HG02678 (cell line): ENCODE measurements around the gene PDF.
"Not testable (repeated sequence)": the region's sequence is repeated elsewhere in the genome, so short reads cannot be mapped to it uniquely, and the experiment has no call there.

Experiments
- ATAC-seq: cut with Tn5 transposase; IDR thresholded peaks from one replicate; pipeline ENCODE4 v1.9.1; 2021; ENCODE audit warnings: mild to moderate bottlenecking, moderate library complexity; ENCODE audit not compliant: unreplicated experiment

PDF gene, protein sequence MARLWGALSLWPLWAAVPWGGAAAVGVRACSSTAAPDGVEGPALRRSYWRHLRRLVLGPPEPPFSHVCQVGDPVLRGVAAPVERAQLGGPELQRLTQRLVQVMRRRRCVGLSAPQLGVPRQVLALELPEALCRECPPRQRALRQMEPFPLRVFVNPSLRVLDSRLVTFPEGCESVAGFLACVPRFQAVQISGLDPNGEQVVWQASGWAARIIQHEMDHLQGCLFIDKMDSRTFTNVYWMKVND

DNA sequence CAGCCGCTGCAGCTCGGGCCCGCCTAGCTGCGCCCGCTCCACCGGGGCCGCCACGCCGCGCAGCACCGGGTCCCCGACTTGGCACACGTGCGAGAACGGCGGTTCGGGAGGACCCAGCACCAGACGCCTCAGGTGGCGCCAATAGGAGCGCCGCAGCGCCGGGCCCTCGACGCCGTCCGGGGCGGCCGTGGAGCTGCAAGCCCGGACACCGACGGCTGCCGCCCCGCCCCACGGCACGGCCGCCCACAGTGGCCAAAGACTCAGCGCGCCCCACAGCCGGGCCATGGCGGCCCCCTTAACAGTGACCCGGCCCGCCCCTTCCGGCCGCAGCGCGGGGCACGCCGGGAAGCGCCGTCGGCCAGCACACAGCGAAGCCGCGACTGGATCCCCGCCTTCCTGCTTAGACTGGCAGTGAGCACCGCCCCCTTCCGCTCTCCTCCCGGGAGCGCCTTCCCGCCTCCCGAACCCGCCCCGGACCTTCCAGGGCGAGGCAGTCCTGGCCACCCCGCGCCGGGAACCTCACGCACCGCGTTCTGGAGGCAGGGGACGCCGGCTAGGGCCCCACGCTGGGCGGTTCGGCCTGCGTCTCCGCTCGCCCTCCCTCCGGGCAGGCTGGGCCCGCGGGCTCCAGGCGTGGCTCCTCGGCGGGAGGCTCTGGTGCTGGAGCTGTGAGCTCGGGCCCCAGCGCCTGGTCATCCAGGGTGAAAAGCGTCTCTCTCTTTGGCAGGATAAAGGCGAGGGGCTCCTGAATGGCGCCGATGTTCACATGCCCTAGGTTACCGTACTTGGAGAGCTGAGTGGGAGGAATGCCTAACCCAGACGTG is at the start of gene PDF:
Gene PDF (minus strand): TSS at position 303 of the 824 bp plus-strand sequence. CDS start 18 bp downstream, at position 285.
- ATAC-seq, result peak; percentile 92

DNA sequence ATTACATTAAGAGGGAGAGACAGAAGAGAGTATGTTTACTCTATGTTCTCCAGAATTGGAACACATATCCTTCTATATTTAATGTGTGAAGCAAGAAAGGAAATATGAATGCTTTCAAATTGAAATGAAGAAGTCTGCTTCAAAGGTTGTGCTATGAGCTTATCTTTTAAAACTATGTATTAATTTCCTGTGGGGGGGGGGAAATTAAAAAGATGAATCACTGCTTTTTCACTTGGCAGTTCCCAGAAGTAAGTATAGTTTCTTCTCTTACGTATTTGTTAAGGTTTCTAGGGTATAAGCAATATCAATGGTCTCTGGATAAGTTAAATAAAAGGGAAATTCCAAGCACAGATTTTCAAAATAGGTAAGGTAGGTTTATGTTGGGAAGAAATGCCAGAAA is 48.4 kb upstream of the PDF start:
- no peak for ATAC-seq

DNA sequence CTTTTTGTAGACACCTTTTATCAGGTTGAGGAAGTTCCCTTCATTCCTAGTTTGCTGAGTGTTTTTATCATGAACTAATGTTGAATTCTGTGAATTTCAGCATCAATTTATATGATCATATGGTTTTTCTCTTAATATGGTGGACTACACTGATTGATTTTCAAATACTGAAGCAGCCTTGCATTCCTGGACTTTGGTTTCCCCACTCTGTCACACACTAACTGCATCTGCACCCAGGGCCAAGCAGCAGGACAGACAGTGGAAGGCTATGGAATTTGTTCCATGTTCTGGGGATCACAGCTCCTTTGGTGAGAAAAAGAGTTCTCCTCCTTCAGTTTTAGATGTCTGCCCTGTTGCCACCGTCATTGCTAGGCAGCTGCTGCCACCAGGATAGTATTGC is 47.6 kb upstream of the PDF start:
- ATAC-seq, result no peak

DNA sequence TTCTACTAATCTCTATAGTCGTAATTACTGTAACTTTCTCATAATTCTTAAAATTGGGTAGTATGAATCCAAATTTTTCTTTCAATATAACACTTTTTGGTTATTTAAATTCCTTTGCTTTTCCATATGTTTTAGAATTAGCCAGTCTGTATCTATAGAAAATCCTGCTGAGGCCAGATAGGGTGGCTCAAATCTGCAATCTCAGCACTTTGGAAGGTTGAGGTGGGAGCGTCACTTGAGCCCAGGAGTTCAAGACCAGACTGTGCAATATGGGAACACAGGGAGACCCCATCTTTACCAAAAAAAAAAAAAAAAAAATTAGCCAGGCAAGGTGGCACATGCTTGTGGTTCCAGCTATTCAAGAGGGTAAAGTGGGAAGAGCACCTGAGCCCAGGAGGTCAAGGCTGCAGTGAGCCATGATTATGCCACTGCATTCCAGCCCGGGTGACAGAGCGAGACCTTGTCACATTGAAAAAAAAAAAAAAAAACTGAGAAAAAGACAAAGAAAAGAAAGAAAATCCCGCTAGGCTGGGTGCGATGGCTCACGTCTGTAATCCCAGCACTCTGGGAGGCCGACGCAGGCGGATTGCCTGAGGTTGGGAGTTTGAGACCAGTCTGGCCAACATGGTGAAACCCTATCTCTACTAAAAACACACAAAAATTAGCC is 46.1 kb upstream of the PDF start:
- no peak for ATAC-seq

DNA sequence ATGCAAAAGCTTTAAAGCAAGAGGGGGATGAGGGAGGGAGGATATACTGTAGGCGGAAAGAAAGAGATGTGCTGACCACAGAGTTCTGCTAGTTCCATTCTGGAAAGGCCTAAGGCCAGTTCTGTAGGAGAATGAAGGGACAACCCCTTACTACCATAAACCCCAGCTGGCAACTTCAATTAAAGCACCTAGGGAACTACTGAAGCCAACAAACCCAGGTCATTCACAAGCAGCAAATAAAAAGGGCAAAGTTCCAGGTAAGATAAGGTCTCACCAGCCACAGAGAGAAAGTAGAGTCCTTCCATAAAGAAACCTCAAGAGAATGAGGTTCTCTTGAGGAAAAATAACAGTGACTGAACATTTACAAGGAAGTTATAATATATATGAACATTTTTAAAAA is 42.6 kb upstream of the PDF start:
- ATAC-seq, result no peak

DNA sequence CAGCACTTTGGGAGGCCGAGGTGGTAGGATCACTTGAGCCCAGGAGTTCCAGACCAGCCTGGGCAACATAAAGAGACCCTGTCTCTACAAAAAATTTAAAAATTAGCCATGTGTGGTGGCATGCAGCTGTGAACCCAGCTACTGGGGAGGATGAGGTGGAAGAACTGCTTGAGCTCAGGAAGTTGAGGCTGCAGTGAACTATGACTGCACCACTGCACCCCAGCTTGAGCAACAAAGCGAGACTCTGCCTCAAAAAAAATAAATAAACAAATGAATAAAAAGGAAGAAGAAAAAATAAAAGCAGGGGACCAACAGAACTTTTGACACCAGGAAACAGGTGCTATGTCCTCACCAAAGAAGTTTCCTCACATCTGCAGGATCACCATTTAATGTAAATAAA is 41.2 kb upstream of the PDF start:
- no peak for ATAC-seq

DNA sequence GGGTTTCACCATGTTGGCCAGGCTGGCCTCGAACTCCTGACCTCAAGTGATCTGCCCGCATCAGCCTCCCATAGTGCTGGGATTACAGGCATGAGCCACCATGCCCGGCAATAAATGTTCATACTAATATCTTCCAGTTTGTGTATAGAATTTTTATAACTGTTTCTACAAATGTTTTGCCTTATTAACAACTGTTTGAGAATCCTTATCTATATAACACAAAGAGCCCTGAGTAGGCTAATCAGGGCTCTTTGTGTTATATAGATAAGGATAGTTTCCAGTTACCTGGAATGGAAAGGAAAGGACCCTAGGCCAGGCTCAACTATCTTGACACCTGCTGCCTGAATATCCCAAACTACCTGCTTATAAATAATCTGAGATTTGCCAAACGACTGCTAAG is 38.5 kb upstream of the PDF start:
- ATAC-seq, result no peak

DNA sequence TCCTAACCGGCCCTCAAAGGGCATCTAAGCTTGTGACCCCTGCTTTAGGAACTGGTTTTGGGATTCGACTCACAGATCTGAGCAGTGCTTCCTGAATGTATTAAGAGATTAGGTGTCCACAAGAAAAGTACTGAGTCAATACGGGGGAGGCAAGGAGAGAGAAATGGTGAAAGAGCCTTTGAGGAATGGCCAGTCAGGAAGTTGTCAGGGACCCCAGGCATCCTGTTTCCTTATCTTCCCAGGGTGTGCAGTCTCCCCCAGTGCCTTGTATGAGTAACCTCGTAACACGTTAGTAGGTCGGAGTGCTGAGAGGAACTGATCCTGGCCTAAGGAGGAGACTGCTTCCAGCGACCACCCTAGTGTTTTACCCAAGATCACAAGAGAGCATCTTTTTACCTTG is 37.6 kb upstream of the PDF start:
- no peak for ATAC-seq

DNA sequence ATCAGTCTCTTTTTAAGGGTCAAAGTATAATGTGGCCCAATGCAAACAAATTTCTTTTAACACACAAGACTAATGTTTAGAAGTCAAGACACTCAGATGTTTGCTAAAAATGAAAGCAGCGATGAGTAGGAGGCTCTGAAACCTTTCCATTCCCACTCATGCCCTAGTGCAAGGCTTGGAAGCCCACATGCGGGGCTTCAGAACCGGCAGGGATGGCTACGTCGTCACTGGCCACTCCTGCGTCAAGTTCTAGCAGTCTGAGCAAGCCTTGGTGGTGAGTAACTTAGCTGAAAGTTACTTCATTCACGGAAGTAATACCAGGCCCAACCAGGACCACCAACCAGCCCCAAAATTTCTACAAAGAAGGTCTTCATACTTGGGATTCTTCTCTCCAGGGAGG is 36.0 kb upstream of the PDF start:
- no peak for ATAC-seq

DNA sequence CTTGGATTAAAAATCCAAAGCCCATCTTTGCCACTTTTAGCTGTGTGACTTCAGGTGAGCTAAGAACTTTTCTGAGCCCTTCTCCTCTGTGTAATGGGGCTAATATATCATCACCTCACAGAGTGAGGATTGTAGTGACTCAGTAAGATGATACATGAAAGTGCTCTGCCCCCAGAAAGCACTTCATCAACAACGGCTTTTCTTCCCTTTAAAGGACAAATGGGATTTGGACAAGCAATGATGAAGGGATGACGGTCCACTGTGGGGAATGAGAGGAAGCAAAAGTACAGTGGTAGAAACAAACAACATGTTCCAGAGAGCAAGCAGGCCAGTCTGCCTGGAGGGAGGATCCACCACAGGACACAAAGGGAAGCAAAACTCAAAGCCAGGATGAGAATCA is 35.5 kb upstream of the PDF start:
- no peak for ATAC-seq

DNA sequence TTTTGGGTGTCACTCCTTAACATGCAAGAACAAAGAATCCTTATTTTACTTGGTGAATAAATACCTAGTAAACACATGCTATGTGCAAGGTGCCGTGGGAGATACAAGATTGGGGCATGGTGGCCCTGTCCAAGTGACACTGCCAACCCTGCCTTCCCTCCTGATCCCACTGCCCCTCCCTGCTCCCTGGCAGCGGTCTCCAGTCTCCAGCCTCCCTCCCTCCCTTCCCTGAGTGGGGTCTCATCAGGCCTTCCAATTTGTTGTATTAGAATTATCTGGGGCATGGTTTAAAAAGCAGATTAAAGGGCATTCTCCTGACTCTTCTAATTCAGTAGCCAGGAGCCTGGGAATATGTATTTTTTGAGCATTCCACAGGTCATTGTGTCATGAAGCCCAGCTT is 33.7 kb upstream of the PDF start:
- ATAC-seq, result no peak

DNA sequence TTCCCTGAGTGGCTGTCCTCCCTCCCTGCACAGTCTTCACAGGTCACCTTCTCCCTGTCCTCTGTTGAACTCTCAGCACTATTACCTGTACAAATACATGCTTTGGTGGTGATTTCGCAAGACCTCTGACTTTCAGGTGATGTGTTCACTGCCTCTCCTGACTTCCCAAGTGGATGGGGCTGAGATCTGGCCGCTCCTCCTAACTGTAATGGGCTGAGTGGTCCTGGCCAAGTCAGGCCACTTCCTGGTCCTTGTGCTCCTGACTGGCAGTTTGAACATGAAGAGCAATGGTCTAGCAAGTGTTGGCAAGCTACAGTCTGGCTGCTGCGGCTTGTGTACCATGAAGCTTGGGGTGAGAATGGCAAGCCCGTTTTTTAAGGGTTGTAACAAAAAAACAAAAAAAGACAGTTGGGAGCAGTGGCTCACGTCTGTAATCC is 32.9 kb upstream of the PDF start:
- no peak for ATAC-seq

DNA sequence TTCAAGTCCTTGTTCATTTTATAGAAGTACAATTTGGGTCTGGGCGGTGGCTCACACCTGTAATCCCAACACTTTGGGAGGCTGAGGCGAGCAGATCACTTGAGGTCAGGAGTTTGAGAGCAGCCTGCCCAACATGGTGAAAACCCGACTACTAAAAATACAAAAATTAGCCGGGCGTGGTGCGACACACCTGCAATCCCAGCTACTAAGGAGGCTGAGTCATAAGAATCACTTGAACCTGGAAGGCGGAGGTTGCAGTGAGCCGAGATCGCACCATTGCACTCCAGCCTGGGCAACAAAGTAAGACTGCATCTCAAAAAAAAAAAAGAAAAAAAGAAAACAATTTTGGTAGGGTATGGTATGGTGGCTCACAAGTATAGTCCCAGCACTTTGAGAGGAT is 29.7 kb upstream of the PDF start:
- ATAC-seq, result not testable (repeated sequence)

DNA sequence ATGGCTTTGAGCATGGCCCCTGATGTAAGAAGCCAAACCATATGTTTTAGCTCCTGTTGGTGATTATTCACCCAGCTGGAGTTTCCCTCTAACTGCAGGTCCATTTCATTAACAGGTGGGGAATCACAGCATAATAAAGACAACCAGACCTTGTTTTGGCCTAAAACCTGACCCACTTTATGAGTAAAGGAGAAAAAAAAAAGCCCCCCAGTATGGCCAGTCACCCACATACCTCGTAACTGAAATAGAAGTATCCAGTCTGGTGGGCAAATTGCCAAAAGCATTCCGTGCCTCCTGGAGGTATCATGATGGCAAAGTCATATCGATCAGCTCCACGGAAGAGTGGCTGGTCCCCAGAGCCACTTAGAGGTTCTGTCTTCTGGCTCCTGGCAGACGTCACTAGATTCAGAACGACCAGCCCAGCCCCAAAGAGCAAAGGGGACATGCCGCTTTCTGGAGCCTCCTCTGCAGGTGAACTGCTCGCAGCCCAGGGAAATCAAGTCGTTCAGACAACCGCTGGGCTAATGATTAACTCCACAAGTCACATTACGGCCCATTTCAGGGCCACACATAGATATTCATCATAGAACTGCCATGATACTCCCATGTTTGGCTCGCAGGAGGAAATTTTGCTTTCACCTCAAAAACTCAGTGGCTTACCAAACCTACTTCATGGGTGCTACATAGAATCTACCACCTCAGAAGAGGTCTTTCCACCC is 21.1 kb upstream of the PDF start, which contains the start of gene TMED6:
Gene TMED6 (minus strand): TSS at position 478 of the 719 bp plus-strand sequence. CDS start 33 bp downstream, at position 445.
- no peak for ATAC-seq

DNA sequence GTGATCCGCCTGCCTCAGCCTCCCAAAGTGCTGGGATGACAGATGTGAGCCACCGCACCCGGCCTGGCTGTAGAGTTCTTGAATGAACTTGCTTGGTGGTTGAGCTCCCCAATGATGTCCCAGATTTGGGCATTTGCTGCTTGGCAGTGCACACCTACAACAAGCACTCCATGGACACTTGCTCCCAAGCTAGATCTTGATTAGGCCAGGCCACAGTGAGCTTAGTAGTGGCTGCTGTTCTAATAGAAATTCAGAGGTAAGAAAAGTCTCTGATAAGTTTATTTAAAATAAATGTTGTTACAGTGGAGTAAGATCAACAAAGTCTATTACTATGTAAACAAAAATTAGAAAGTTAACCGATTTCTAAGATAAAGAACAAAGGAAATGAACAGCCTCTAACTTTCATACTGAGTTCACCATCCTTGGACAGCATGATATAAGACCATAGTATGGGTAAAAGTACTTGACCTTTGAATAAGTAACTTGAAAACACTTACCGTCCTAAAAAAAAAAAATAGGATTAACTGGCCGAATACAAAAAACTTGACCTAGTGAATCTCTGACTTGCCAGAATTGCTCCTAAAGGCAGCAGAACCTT is 20.2 kb upstream of the PDF start:
- ATAC-seq, result no peak

DNA sequence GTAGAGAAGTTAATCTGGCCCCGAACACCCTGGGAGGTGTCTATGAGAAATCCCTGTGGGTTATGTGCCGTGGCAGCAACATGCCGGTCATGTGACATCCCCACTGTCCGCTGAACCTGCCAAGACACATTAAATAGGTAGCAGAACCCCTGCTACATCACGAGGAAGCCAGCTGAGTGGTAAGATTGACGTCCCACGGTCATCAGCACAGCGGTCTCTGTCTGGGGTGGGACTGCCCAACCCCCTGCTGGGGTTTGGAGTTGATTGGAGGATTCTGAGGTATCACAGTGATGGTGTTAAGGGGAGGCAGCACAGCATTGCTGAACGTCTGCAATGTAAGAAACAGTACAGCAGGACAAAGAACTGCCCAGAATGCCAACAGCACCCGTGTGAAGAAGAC is 19.1 kb upstream of the PDF start:
- ATAC-seq, result no peak

DNA sequence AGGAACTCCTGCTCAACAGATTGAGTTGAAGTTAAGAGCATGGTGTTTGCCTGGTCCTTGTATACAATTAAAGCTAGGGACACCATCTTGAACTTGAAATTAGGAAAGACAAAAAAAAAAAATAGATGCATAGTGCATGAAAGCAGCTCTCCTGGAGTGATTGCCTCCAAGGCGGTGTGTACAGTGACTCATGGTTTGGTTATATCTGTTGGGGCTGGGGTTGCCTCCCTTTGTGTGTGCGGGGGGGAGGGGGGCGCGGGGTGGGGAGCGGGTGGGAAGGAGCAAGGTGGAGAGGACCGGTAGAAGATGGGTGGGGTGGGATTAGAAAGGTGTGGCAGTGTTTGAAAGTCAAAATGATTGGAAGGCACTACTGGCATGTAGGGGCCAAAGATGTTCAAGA is 17.8 kb upstream of the PDF start:
- no peak for ATAC-seq

DNA sequence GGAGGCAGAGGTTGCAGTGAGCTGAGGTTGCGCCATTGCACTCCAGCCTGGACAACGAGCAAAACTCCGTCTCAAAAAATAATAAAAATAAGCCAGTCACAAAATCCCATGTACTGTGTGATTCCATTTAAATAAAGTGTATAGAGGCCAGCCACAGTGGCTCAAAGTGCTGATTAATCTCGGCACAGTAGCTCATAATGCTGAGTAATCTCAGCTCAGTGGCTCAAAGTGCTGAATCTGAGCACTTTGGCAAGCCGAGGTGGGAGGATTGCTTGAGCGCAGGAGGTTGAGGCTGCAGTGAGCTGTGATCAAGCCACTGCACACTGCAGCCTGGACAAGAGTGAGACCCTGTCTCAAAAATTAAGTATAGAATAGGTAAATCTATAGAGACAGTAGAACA is 16.3 kb upstream of the PDF start:
- ATAC-seq, result no peak

DNA sequence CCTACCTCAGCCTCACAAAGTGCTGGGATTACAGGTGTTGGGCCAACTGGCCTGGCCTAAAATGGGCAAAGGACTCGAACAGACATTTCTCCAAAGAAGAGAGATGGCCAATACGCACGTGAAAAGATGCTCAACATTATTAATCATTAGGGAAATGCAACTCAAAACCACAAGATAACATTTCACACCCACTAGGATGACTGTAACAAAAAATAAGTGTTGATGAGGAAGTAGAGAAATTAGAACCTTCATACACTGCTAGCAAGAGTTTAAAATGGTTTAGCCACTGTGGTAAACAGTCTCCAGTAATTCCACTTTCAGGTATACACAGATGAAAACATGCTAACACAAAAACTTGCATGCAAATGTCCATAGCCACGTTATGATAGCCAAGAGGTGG is 15.5 kb upstream of the PDF start:
- no peak for ATAC-seq

DNA sequence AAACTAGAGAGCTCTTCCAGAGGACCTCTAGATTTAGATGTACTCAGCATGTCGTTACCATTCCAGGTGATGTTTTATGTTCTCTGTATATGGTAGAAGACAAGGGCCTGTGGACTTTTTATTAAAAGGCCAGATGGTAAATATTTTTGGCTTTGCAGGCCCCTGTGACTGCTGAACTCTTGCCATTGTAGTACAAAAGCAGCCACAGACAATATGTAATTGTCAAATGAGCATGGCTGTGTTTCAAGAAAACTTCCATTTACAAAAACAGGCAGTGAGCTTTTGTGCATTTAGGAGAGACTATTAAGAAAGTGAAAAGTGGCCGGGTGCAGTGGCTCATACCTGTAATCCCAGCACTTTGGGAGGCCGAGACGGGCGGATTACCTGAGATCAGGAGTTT is 13.8 kb upstream of the PDF start:
- ATAC-seq, result no peak

DNA sequence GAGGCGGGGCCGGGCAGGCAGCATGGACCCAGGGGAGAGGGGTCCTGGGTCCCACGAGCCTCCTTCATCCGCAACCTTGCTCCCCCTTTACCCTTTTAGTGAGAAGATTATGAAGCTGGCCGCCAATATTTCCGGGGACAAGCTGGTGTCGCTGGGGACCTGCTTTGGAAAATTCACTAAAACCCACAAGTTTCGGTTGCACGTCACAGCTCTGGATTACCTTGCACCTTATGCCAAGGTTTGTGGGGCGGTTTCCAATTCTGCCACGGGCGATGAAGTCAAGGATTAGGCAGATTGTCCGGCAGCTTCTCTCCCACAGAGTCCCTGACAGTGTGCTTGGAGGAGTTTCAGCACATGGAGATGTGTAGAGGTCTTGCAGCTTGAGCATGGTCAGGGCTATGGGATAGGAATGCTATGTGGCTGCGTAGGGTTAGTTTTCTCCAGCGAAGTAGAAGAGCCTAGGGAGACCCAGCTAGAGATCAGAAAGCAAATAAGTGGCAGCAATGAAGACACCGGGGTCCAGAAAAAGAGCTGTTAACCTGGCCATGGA is 9.8 kb upstream of the PDF start:
- ATAC-seq, result no peak
